HG03060 (cell line): ENCODE data around the gene DYNC1LI1.

Source experiments
- ATAC-seq: cut with Tn5 transposase; IDR thresholded peaks from one replicate; pipeline ENCODE4 v1.9.1; 2021; ENCODE audit warnings: low read depth, moderate number of reproducible peaks; ENCODE audit not compliant: unreplicated experiment

Gene DYNC1LI1

GRCh38 chr3:32495085-32495484, 75.6 kb downstream of the DYNC1LI1 start:
- ATAC-seq: no peak

GRCh38 chr3:32493437-32494414, 76.9 kb downstream of the DYNC1LI1 start:
- ATAC-seq: no peak

GRCh38 chr3:32492684-32493436, 77.8 kb downstream of the DYNC1LI1 start:
- no peak for ATAC-seq

- no peak for ATAC-seq
Observed at GRCh38 chr3:32488474-32489008, 82.1 kb downstream of the DYNC1LI1 start.

GRCh38 chr3:32487781-32488473, 82.7 kb downstream of the DYNC1LI1 start:
- no peak for ATAC-seq

GRCh38 chr3:32484436-32484835, 86.2 kb downstream of the DYNC1LI1 start:
- ATAC-seq: no peak

GRCh38 chr3:32483772-32484171, 86.9 kb downstream of the DYNC1LI1 start:
- no peak for ATAC-seq

GRCh38 chr3:32482693-32483092, 88.0 kb downstream of the DYNC1LI1 start:
- no peak for ATAC-seq

GRCh38 chr3:32481791-32482631, 88.6 kb downstream of the DYNC1LI1 start:
- ATAC-seq: no peak

- no peak for ATAC-seq
Observed at GRCh38 chr3:32480604-32481003, 90.1 kb downstream of the DYNC1LI1 start.
